GM13977 (cell line): ENCODE results near the gene IFIT2.

Experiments used
- DNase-seq: peaks from one replicate; pipeline ENCODE4 v3.0.0; 2012; ENCODE audit warnings: low spot score
- in situ Hi-C: fragments of 300-500 bp; cut with MboI; formaldehyde crosslinking; loops from one replicate; pipeline ENCODE4 v1.12.0; 2022; ENCODE audit warnings: low sequenced_read_pairs, low pct_unique_long_range_greater_than_20kb, mixed read lengths, inconsistent platforms; ENCODE audit not compliant: unreplicated experiment
- TF ChIP-seq, protein P1 (sequence below): IDR thresholded peaks from 2 replicates; pipeline ENCODE4 v1.5.1; 2012; ENCODE audit warnings: mild to moderate bottlenecking, control low read depth; ENCODE audit not compliant: insufficient read depth; ENCODE audit errors: extremely low read depth, missing control alignments

Gene IFIT2

DNA sequence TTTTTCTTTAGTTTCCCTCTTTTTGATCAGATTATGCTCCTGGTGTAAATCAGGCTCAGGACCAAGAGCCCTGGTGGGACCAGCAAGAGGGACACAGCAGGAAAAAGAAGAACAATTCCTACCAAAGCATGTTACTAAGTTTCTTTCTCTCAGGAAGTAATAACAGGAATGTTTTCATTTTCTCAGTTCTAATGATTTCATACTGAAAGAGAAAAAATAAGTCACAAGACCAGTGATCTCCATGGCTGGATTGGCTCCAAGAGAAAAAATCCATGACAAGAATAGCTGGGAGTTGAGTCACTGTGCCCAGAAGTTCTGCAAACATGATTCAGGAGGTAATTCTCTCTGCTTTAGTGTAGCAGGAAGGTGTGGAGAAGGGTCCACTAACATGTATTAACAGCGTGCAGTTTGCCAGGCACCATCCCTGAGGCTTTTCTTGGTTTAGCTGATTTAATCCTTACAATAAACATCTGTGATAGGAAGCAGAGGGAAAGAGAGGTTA is 23.8 kb upstream of the IFIT2 start:
- in situ Hi-C loops, result loop anchor here (10.0 kb wide), 1 partner anchor 97 kb away; the partner anchor contains the start of gene IFIT1B
- TF ChIP-seq, protein P1, sequence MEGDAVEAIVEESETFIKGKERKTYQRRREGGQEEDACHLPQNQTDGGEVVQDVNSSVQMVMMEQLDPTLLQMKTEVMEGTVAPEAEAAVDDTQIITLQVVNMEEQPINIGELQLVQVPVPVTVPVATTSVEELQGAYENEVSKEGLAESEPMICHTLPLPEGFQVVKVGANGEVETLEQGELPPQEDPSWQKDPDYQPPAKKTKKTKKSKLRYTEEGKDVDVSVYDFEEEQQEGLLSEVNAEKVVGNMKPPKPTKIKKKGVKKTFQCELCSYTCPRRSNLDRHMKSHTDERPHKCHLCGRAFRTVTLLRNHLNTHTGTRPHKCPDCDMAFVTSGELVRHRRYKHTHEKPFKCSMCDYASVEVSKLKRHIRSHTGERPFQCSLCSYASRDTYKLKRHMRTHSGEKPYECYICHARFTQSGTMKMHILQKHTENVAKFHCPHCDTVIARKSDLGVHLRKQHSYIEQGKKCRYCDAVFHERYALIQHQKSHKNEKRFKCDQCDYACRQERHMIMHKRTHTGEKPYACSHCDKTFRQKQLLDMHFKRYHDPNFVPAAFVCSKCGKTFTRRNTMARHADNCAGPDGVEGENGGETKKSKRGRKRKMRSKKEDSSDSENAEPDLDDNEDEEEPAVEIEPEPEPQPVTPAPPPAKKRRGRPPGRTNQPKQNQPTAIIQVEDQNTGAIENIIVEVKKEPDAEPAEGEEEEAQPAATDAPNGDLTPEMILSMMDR, result no peak
- DNase-seq, result no peak

DNA sequence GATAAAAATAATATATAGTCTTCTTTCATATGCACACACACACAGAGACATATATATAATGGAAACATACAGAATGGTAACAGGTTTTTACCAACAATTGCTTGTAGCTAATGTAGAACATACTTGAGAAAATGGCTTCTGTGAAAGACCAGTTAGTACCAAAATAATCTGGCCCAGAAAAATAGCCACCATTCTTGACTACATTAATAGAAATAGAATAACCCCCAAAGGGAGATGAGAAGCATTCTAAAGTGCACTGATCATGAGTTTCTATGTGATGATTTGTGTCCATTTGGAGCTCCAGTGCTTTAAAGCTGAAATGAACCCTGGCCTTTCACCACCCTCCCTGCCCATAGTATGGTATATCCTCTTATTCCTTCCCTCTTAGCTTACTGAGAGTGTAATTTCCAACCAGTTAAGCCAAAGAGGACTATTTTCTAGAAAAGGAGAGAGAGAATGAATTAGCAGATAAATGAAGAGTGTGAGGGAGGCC is 22.9 kb upstream of the IFIT2 start:
- in situ Hi-C loops, result loop anchor here (10.0 kb wide), 1 partner anchor 96 kb away; the partner anchor contains the start of gene IFIT1B
- no peak for DNase-seq
- TF ChIP-seq, protein P1, result no peak

- DNase-seq, result no peak
- in situ Hi-C loops, result loop anchor here (10.0 kb wide), 1 partner anchor 95 kb away; the partner anchor contains the start of gene IFIT1B
- TF ChIP-seq, protein P1, result no peak
These were observed 22.4 kb upstream of the IFIT2 start for GRCh38 chr10:89279421-89279869.

DNA sequence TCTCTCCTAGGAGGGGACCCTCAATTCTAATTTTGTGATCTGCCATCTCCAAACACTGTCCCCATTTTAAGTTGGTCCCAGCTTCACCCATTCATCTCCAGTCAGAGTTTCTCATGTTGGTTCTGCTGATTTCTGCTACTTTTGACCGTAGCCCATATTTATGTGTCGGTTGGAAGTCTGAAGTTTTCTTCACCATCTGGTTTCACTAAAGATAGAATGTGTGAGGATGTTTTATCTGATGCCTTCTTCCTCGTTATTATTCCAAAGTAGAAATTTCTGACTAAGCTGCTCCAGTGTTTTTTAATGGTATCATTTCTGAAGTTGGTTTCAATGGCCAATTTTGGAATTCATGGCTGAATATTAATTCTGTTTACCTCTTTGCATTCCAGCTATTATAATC is 21.3 kb upstream of the IFIT2 start:
- in situ Hi-C loops, result no loop called here
- DNase-seq, result no peak
- TF ChIP-seq, protein P1, result no peak

DNA sequence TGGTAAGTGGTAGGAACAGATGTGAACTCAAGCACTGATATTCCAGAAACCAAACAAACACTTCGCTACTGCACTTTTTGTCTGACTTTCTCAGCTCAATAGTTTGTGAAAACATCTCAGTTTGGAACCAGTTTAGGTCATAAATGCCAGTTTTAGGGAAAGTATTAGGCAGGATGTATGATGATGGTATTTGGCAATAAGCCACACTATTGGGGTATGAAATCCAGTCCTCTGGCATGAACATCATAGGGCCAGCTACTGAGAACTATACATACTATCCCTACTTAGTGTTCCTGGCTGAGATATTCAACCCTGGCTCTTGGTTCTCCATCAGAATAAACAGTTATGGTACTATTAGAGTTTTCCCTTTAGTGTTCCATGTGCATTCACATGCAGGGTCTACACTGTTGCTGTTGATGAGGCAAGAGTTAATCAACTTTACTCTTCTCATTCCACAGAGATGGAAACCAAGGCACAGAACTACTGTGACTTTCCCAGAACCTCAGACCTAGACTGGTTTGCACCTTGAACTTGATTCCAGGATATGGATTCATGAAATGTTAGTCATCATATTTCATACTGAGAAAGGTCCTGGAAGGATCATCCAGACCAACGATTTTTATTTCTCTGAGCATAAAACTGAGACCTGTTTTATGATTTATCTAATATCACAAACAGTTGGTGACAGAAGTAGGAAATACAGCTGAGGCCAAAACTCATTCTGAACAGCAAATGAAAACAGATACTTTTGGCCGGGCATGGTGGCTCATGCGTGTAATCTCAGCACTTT is 20.0 kb upstream of the IFIT2 start:
- no peak for DNase-seq
- in situ Hi-C loops, result no loop called here
- TF ChIP-seq, protein P1, result no peak

DNA sequence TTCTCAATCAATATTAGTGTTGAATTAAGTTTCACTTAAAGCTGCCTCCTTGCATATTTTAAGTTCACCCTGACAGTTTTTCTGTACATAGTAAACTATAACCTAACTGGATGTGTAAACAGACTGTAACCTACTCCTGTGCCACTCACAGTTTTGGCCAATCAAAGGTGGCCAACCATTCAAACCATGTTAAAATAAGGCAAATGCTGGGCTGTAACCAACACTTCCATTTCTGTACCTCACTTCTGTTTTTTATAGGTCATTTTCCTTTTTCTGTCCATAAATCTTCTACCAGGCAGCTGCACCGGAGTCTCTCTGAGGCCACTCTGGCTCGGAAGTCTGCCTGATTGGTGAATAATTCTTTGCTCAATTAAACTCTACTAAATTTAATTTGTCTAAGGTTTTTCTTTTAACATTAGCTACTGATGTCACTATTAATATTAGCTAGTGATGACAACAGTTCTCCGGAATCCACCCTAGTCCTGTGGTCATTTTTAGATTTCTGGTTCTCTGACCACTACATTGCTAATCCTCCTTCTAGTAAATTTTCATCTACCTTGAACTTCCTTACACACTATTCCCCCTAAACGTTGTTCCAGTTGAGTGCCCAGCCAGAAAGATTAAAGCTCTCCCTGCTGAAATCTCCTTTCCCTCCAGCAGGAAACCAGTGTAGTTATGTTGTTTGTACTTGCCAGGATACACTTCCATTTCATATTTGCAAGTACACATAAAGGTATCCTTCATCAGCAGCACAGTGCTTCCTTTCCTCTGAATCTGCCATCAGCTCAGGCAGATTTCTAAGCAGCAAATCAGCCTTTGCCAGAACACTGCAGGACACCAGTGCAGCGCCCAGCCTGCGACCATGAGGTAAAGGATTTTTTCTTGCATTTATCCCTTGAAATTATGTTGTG is 18.6 kb upstream of the IFIT2 start:
- TF ChIP-seq, protein P1, result no peak
- in situ Hi-C loops, result no loop called here
- no peak for DNase-seq
